GM12874 (cell line): Measurements from ENCODE around the gene CAPN3.

Source experiments
- CTCF ChIP-seq: IDR thresholded peaks from 2 replicates; pipeline ENCODE4 v1.5.1; 2011; ENCODE audit warnings: low read depth, mild to moderate bottlenecking, control low read depth, low read length, moderate library complexity; ENCODE audit not compliant: insufficient read depth

Gene CAPN3

GRCh38 chr15:42331235-42331634 lies 28.1 kb upstream of the CAPN3 start:
- TF ChIP-seq CTCF = no peak

DNA sequence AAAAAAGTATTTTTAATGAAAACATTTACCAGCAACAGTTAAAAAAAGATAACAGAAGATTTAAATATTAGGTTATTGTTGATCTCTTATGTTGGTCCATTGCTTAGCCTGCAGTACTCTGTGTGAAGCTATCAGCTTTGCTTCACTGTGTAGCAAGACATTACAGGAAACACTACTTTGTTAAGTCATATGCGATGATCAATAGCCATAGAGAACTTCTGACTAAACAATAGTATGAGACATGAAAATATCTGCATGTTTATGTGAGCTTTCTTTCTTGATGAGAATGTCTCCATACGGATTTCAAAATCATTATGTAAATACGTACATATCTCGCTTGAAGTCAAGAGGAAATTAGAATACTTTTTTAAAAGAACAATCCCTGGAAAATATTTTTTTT lies 27.0 kb upstream of the CAPN3 start:
- TF ChIP-seq CTCF = no peak

- TF ChIP-seq CTCF = no peak
These were observed 24.2 kb upstream of the CAPN3 start for GRCh38 chr15:42335074-42335473.

GRCh38 chr15:42338500-42338899 lies 20.8 kb upstream of the CAPN3 start:
- no peak for TF ChIP-seq CTCF

- TF ChIP-seq CTCF = no peak
These were observed 15.6 kb upstream of the CAPN3 start for GRCh38 chr15:42343596-42344232.

GRCh38 chr15:42344763-42345162 lies 14.5 kb upstream of the CAPN3 start:
- TF ChIP-seq CTCF = no peak

GRCh38 chr15:42345504-42345903 lies 13.8 kb upstream of the CAPN3 start:
- TF ChIP-seq CTCF = no peak

DNA sequence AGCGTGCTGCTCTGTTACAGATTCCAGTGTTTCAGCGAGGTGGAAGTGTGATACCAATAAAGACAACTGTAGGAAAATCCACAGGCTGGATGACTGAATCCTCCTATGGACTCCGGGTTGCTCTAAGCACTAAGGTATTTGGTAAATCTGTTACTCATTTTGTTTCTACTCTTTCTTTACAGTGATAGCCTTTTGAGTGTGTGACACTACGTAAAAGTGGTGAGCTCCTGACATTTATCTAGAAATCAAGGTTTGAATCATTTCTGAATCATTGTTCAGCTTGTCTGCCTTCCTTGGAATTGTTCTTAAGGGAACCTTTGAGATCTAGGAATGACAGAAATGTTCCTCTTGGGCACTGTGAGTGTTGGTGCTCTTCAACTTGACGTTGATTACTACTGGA lies 11.2 kb upstream of the CAPN3 start:
- no peak for TF ChIP-seq CTCF
